GM18909 (cell line): Measurements from ENCODE around the gene SYT15B.
"Not testable (repeated sequence)": the region's sequence is repeated elsewhere in the genome, so short reads cannot be mapped to it uniquely, and the experiment has no call there.

ENCODE experiments used
- ATAC-seq: cut with Tn5 transposase; IDR thresholded peaks from one replicate; pipeline ENCODE4 v1.9.1; 2021; ENCODE audit warnings: mild to moderate bottlenecking; ENCODE audit not compliant: unreplicated experiment, poor library complexity

SYT15B gene

DNA sequence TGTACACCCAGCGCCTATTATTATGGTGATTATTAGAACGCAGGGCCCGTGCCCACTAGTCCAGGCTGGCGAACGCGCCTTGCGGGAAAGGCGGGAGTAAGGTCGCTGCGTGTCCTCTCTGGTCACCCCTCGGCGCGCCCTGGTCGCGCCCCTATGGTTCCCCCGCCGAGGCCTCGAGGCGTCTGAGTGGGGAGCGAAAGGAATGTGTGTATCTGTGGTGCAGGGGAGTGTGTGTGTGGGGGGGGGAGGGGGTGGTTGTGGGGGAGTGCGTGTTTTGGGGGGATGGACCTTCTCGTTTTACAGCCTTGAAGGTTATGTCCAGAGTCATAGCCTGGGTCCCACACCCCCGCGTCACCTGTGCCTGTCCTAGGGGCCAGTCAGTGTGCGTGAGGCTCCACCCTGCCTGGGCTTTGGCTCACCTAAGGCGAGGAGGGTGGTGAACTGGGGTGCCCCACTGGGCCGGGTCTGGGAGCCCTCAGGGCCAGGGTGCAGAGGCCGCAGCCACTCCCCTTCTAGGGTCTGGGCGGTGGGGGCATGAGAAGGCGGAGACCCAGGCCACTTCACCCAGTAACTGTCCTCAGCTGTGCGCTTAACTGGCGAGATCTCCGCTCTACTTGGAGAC, at the start of gene SYT15B:
TSS of gene SYT15B (minus strand) at position 39 of the 622 bp plus-strand sequence. CDS start 952 bp downstream, outside the sequence.
- not testable (repeated sequence) for ATAC-seq

DNA sequence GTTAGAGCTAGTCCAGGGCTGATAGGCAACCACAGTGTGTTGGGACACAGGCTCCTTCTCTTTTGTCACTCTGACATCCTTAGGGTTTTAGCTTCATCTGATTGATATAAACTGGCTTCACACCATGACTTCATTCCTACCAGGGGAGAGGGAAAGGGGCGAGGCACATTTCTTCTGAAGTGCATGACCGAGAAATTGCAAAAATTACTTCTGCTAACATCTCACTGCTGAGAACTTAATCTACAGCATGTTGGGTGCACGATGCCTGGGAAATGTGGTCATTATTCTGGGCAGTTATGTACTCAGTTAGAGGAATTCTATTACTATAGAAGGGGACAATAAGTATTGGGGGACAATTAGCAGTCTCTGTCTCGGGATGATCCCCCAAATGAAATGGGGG, 16.2 kb upstream of the SYT15B start:
- not testable (repeated sequence) for ATAC-seq

DNA sequence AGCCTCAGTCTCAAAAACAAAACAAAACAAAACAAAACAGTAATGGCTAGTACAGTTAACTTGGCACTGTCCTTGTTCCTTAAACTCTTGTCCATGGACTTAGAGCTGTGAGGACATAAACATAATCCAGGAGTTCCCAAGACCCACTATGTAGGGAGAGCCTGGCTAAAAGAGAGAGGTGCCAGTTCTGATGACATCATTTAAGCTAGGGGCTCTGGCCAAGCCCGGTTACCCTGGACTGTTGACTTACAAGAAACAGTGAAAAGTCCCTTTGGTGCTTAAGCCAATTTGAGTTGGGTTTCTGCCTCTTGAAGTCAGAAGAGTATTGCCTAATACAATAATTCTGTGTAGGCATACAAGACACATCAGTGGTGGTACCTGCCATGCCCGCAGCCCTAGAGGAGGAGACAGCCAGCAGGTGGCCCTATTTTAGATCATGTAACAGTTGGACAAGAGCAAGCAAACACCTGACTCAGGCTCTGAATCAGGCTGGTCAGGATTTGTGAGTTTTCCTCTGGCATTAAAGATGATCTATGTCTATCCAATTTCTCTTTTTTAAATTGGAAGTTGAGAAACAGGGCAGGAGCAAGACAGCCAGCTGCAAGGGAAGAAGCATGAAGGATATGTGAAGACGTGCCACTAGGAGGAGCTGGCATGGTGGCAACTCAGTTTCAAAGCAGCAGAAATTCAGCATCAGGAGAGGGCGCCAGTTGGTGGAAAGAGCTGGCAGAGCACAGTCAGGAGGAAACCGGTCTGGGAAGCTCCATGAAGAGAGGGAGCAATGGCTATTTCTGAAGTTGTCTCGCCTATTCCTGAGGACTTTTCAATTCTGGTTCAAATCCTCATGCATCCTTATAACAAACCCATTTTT, 12.2 kb upstream of the SYT15B start:
- ATAC-seq: peak; percentile 52

DNA sequence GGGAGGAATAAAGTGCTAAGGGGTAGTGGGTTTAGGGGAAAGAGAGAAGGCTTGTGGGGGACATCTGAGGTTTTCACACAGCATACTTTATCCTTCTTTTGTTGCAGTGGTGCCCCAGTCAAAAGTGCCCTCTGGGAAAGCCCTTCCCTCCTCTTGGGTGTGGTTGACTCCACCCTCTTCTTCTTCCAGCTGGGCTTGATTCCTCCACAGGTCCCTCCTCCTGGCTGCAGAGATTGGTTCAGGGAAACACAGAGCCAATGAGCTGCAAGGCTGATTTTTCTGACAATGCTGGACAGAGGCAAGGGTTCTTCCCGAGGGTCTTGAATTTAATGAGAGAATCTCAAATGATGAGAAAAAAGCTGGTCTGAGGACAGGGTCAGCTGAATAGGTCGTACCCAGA, 7.4 kb upstream of the SYT15B start:
- ATAC-seq: not testable (repeated sequence)

DNA sequence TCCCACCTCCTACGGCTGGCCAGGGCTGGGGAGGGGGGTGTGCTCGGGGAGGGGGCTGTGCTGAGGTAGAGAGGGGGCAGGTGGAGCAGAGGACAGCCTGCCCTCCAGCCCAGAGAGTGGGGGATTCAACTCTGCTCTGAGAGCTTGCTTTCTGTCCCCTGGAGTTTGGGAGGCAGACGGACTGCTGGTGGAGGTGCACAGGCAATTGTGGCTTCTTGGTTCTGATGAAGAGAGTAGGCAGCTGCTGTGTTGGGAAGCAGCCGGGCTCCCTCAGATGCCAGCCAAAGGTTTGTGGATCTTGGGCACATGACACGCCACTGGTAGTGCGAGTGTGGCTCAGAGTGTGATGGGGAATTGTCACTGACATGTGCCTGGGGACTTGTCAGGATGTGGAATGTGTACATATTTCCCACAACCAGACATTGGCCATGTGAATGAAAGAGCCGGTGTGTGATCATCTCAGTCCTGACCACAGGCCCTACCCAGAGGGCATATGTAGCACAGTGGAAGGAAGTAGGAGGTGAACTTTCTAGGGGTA, 5.3 kb upstream of the SYT15B start:
- ATAC-seq: not testable (repeated sequence)

DNA sequence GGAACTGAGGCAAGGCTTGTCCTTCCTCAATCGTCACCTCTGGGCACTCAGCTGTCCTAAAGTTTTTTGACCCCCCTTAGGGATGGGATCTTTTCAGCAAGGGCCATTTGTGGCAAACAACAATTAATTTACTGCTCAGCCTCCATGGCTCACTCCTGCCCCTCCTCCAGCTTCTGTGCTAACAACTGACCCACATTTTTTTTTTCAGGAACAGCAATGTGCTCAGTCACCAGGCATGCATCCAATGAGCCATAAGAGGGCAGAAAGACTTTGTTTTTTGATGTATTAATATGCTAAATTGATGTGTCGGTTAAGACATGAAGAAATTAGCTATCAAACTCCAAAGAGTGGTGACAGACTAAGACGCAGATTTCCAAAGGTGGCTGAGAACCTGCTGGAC, 4.7 kb upstream of the SYT15B start:
- not testable (repeated sequence) for ATAC-seq

DNA sequence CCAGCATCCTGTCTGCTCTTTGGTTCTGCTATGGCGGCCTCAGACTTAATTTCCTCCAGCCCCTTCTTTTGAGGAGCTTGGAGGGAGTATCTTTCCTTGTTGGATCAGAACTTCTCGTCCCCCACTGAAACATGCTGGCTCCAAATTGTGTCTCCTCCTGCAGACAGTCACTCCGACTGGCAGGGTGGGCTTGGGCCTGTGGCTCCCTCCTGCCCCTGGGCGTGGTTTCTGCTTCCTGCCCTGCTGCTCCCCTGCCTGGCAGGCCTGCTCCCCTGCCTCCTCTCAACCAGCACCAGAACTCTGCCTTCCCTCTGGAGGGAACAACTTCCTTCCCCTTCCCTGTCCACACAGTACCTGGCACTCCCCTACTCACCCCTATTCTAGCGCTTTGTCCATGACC, 3.8 kb upstream of the SYT15B start:
- not testable (repeated sequence) for ATAC-seq

DNA sequence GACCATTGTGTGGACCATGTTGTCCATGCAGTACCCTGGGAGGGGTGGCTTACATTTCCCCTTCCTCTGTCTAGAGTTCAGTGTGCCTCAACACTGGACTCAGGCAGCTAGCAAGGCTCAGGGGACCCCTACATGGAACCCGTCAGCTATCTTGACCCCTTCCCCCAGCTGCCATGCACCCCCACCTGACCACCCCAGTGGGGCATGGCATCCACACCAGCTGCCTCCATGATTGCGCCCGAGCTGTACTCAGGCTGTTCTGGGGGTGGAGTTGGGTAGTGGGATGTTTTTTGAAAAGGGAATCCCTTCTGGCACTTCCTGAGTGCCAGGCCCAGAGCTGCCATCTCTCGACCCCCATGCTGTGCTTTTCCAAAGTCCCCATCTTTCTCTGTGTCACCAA, 1.8 kb upstream of the SYT15B start:
- not testable (repeated sequence) for ATAC-seq

DNA sequence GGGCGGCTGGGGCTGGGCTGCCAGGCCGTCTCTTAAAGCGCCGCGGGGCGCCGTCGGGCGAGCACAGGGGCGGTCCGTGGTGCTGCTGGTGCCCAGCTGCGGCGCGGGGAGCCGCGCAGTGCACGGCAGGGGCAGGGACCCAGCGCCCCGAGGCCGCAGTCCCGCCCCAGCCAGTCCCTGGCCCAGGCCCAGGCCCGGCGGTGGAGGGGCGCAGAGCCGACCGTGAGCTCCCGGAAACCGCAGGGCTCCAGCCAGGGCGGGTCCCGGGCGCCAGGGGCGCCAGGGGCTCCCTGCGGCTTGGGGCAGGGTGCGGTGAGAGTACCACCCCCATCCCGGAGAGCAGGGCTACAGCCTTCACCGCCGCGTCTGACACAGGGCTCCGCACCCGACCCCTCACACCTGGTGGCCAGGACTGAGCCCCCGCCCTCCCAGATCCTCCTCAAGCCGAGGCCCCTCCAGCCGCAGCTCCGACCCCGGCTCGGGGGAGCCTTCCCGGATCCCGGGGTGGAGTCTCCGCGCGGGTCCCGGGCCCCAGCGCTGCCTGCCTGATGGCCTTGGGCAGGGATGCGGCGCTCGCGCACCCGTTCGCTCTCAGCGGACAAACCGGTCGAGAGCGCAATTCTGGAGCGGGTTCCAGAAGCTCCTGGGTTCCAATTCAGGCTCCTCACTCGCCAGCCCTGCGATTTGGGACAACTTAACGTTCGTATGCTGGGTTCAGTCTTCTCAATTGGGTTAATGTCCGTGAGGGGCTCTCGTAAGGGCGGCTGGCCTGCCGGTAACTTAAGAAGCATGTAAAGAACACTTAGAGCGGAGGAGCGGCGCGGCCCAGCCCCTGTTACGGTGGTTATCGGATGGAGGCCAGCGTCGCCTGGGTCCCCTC, 478 bp downstream of the SYT15B start:
- ATAC-seq: not testable (repeated sequence)

DNA sequence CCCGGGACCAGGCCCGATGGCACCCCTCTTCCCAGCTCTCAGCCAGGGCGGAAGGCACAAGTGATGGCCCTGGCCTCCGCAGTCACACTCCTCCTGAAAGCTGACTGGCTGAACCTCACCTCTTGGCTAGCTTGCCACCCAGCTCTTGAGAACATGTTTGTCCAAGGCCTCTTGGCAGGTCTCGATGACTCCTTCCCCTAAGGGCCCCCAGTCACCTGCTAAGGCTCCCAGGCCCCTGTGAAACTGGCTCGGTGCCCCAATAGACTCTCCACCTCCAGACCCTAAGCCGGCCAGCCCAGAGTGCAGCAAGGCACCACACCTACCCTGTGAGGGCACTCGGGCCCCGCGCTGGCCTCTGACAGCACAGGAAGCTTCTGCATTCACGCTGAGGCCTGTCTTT, 4.5 kb downstream of the SYT15B start:
- not testable (repeated sequence) for ATAC-seq

DNA sequence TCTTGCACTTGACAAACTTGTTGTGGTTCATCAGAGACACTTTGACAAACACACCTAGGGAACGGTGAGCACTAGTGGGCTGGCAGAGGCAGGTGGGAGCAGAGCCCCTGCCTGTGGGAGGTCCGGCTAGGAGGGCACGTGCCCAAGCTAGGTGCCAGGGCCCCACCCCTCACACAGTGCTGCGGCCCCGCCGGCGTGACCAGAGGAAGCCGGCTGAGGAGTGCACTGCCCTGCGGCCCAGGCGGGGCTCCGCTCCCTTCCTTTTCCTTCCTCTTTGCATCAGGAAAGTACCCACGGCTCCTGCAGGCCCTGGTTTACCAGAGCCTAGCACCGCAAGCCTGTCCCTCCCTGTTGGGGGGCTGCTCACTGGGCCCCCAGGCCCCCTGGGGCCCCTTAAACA, 7.2 kb downstream of the SYT15B start:
- ATAC-seq: not testable (repeated sequence)

DNA sequence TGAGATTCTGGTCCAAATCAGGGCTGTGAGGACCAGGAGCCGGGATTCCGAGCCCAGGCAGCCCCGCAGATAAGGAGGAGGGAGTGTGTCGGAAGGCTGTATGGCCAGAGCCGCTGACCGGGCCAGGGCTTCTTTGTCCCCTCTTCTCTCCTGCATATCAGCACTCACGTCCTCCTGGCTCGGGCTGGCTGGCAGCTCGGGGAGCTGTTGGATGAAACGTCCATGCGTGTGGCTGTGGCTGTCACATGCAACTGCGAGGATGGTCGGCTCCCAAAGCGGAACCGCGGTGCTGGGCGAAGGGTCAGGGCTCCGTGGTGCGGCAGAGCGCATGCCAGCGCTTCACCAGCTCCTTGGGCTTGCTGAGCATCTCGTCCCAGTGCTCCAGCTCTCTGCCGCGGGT, 9.5 kb downstream of the SYT15B start:
- not testable (repeated sequence) for ATAC-seq

DNA sequence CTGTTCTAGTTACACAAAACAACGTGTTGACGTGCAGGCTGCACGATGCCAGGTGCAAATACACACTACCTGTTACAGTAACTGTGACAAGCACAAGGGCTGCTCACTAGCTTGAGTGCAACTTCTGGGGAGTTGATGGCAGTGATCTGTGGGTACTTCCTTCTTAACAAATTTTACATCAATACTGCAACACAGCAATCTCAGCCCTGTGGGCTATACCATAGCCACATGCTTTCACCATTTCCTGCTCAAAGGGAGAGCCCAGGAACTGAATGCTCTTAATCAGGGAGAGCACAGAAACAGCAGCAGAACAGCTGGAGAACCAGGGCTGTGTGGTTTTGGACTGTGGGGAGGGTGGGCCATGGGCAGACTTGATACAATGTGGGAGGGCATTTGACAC, 10.2 kb downstream of the SYT15B start:
- not testable (repeated sequence) for ATAC-seq

DNA sequence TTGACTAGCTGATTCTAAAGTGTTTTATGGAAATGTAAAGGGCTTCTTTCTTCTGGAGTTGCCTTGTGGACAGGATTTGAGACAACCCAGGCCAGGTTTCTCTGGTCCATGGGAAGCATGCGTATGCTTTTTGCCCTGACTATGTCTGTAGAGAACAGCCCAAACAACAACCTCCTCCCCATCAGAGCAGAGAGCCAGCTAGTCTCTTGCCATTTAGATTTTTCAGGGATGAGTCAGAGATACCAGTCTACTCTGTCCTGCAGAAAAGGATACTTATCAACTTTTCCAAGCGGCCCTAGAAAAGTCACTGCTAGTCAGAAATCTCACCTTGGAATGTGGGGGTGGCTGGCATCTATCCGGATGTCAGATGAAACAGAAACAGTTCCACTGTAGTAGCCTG, 11.6 kb downstream of the SYT15B start:
- ATAC-seq: not testable (repeated sequence)

DNA sequence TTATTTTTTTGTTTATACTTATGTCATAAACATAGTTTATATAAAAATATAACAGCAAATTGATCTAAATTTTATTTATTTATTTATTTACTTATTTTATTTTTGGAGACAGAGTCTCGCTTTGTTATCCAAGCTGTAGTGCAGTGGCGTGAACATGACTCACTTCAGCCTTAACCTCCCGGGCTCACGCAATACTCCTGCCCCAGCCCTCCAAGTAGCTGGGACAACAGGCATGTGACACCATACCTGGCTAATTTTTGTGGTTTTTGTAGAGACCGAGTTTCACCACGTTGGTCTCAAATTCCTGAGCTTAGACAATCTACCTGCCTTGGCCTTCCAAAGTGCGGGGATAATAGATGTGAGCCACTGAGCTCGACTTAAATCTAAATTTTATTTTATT, 13.0 kb downstream of the SYT15B start:
- ATAC-seq: not testable (repeated sequence)

DNA sequence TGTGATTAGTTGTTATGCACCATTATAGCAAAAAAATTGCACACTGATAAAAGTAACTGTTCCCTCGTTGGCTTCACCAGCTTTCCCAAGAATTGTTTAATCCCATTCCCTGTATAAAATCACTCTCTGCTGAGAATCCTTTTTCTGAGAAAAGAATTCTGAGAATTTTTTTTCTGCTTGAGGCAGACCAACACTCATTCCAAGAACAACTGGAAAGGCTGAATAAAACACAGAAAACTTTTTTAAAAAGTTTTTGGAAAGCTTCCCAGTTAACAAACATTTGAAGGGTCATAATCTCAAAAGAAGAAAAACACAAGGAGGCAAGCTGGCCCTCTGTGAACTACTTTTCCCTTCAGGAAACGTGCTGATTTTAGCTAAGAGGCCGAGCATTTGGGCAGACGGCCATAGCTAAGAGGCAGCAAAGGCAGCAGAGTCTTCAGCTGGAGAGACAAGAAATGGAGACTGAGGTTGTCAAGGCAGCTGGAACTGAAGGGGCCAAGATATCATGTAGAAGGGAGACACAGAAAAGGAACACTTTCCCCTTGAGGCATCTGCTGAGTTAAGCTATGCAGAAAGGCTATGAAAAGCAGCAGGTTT, 16.5 kb downstream of the SYT15B start:
- ATAC-seq: not testable (repeated sequence)

DNA sequence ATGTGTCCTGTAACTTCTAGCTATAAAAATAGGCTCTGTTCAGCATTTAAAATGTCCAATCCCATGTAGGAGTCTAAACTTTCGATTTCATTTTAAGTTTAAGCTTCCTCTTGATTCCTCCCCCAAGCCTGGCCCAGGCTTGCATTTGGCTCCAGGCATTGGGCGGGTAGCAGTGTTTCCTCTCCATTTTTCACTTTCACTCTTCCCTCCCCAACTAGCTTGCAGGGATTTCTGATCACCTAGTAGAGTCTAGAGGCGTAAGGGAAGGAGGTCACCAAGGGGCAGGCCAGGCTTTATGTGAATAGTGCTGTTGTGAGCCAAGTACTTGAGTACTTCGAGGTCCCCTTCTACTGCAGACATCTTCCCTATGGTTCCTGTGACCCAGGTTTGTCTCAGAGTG, 18.5 kb downstream of the SYT15B start:
- not testable (repeated sequence) for ATAC-seq

DNA sequence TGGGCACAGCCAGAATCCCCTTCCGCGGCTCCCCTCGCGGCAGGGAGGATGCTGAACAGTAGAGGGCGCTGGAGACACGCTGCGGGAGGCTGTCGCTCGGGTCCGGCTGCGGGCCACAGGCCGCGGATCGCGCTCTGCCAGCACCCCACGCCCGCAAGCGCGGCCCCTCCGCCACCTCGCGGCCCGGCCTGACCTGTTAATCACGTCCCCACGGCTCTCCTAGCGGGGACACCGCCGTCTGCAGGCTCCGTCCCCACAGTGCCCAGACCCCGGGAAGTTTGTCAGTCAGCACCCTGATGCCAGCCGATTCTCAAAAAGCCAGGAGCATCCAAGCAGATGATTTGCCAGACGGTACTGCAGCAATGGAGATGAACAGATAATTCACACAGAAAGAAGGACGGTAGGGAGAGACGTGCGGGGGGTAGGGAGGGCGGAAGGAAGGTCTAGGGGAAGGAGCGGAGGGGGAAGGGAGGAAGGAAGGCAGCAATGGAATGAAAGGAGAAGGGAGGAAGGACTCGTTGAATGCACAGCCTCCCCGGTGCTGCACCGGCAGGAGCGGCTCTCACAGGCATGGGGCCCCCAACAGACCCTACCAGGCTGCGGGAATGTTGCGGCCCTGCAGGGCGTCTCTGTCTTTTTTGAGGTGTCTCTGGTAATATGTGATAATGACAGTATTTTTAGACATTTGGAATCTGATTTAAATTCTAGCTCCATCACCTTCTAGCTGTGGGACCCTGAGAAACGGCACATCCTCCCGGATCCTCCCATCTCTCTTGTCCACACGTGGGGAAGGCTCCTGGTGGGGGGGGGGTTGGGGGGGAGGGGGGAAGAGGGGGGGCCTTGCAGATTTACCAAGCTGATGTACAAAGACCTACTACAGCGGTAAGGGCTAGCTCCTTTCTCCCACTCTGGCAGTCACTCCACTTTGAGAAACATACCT, 19.5 kb downstream of the SYT15B start:
- ATAC-seq: peak; percentile 85

DNA sequence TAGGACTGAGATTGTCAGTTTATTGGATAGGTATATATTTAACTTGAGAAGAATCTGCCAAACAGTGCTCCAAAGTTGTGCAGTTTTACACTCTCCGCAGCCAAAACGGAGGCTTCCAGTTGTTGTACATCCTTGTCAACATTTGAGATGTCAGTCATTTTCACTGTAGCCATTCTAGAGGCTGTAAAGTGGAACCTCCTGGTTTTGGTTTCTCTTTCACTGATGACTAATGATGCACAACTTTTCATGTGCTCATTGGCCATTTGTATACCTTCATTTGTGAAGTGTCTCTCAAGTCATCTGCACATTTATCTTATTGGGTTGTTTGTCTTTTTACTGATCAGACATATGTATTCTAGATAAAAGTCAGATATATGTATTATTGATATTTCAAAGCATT, 22.5 kb downstream of the SYT15B start:
- peak; percentile 68 for ATAC-seq
